Activated CD4-positive, CD25-positive, alpha-beta regulatory T cell treated with anti-CD3 and anti-CD28 coated beads, Interleukin-2, amount 50 U/mL, for 16 hours (primary cell): ENCODE results near the gene DNAJB6.

Experiments used
- DNase-seq: peaks from one replicate; pipeline ENCODE4 v3.0.0-alpha.2; 2020; ENCODE audit warnings: low read depth, low spot score

DNAJB6 gene

DNA sequence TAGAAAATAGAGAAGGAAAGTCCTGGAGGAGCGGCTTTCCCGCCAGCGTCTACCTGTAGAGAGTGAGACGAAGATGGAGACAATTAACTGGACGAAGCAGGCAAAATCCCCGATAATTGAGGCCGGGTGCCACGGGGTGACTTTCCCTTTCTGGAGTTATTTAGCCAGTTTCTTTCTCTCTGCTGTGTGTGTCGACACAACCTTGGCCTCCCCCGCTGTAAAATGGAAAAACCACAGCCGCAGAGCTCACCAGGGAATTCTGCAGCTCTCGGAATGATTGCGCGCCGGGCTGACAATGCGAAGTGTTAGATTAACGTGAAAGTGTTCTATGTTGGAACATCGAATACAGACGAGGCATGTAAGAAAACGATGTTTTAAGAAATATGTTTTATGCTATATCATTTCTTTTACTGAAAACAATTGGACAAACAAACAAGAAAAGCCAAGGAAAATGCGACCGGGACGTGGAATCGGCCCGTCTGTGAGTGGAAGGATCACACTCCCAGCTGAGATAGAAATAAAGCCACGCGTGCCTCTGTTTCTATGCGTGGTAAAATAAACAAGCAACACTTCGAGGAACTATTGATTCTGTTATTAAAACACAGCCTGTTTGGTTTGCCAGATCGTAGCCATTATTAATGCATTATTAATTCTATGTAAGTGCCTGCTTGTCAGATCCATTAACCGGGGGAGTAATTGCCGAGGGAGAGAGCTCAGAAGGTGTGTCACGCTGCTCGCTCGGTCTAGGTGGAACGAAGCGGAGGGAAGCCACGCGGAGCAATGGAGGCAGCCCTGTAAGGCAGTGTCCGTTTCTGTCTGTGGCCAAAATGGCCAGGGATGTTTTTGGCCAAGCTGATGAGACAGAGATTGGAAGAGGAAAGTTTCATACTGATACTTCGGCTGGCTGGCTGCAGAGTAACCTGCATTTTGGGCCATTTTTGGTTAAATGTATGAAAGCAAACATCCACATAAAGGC, 129.4 kb downstream of the DNAJB6 start:
- no peak for DNase-seq

DNA sequence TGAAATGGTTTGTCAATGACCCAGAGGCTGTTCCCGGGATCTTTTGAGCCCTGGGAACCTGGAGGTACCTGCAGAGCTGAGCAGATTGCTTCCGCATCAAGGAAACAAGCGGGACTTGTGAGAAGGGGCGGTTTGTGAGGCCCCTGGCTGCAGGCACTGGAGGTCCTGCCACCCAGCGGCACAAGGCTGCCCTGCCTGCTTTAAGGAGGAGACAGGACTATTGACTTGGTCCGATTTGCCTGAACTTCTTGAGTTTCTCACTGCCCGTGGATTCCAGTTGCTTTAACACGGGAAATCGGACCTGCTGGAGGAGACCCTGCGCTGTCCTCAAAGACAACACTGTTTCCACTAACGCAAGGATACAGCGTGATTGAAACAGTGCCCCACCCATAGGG, 130.1 kb downstream of the DNAJB6 start:
- no peak for DNase-seq
